GM18861 (cell line): ENCODE results near the gene CNIH1.
A peak's percentile ranks its signal among the peaks of the same experiment; 100 is the strongest.
"Not testable (repeated sequence)": the region's sequence is repeated elsewhere in the genome, so short reads cannot be mapped to it uniquely, and the experiment has no call there.

Source experiments
- ATAC-seq: cut with Tn5 transposase; IDR thresholded peaks from one replicate; pipeline ENCODE4 v1.9.1; 2021; ENCODE audit not compliant: unreplicated experiment

CNIH1 gene

DNA sequence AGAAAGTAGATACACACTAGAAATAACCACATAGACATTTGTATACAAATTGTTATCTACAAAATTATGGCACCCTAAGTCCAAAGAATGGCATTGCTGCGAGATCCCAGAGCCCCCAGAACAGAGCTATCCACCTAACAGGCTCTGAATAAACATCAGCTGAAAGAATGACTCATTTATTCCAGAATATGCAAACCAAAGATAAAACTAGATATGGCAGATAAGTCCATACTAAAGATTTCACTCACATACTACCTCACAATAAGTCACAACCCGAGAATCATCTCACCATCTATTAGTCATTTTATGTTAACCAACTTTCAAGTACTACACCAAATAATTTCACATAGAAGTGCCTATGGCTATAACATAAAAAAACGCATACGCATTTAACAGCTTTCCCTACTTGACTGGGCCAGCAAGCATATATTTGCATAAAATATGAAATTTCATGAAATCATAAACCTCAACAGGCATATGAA, 5.6 kb downstream of the CNIH1 start:
- ATAC-seq: peak; percentile 48

GRCh38 chr14:54428527-54428926, 12.6 kb downstream of the CNIH1 start:
- ATAC-seq: no peak

DNA sequence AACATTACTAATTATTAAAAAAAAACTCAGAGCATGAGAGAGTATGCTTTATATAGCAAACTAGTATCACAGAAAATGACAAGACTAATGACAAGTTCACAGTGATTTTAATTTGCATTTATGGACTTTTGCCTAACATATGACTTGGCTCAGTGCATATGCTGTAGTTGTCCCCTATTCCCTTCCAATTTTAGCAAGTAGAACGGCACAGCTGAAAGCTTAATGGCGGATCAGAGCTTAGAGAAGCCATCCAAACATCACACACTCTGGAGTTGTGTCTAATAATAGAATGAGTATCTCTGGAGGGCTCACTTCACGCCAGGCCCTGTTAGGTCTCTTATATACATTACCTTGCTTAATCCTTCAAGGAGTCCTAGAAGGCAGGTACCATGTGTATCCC, 13.3 kb downstream of the CNIH1 start:
- ATAC-seq: no peak

- ATAC-seq: no peak
These were observed 15.5 kb downstream of the CNIH1 start for GRCh38 chr14:54425537-54426274.

GRCh38 chr14:54425068-54425467, 16.1 kb downstream of the CNIH1 start:
- ATAC-seq: no peak

DNA sequence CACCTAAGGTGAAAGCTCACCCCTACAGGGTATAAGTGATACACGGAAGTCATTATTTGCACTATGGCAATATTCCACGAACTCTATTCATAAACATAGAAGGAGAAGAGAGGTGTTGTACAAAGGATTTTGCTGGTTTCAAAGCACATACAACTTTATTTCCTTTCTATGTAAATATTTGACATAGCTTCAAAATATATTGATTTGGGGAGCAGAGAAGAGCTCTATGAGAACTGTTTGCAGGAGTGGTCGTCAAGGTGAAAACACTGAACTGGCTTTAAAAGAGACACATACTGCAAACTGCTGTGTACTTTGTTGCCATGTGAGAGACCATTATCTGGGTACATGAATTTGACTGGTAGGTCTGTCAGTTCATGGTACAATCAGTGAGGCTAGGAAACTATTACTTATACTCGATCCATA, 16.7 kb downstream of the CNIH1 start:
- no peak for ATAC-seq

GRCh38 chr14:54423991-54424390, 17.2 kb downstream of the CNIH1 start:
- no peak for ATAC-seq

DNA sequence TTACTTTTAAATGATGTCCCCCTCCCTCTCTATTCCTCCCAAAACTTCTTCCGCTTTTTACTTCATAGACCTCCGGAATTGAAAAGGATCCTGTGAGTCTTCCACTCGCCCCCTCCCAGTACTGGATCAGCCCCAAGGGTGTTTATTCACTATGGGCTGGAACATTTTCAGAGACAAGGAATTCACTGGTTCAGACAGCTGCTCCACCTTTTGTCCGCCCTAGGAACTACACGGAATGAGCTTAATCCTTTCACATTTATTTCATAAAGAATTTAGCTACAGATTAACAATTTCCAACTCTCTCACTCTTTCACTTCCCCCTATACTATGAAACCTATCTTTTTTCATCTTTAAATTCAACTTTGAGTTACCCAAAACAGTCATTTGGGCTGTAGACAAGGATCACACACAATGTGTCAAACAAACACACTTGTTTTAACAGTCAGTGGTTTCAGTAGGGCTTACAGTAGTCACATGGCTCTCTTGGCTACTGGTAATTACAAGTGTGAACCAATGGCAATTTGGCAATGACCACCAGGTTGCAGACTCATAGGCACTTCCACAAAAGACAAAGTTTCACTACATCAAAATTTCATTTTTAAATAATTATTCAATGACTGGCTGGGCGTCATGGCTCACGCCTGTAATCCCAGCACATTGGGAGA, 20.6 kb downstream of the CNIH1 start:
- no peak for ATAC-seq

DNA sequence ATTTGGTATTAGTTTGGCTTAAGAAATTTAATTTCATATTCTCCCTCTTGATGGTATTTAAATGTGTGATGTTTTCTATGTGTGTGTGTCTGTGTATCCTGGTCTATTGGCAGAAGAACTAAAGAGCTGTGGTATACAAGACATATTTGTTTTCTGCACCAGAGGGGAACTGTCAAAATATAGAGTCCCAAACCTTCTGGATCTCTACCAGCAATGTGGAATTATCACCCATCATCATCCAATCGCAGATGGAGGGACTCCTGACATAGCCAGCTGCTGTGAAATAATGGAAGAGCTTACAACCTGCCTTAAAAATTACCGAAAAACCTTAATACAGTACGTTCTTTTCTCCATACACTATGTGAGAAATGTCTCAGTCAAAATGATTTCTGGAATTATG, 29.8 kb downstream of the CNIH1 start:
- no peak for ATAC-seq

GRCh38 chr14:54410215-54410614, 31.0 kb downstream of the CNIH1 start:
- no peak for ATAC-seq

DNA sequence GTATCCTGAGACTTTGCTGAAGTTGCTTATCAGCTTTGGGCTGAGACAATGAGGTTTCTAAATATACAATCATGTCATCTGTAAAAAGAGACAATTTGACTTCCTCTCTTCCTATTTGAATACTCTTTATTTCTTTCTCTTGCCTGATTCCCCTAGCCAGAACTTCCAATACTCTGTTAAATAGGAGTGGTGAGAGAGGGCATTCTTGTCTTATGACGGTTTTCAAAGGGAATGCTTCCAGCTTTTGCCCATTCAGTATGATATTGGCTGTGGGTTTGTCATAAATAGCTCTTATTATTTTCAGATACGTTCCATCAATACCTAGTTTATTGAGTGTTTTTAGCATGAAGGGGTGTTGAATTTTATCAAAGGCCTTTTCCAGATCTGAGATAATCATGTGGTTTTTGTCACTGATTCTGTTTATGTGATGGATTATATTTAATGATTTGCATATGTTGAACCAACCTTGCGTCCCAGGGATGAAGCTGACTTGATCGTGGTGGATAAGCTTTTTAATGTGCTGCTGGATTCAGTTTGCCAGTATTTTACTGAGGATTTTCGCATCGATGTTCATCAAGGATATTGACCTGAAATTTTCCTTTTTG, 37.7 kb downstream of the CNIH1 start:
- not testable (repeated sequence) for ATAC-seq

DNA sequence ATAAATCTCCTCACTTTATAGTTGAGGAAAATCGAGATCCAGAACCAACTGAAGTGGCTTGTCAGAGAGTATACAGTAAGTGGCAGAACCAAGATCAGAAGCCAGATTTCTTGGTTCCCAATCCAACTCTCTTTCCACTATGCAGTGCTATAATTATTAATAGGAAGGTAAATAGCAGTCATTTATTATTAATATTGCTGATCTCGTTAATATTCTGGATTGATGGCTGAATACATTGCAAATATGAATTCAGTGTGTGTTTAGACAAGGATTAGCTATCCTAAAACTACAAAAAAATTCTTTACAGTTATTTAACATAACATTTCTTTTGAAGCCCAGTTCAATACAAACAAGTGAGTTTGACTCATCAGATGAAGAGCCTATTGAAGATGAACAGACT, 41.6 kb downstream of the CNIH1 start:
- no peak for ATAC-seq

DNA sequence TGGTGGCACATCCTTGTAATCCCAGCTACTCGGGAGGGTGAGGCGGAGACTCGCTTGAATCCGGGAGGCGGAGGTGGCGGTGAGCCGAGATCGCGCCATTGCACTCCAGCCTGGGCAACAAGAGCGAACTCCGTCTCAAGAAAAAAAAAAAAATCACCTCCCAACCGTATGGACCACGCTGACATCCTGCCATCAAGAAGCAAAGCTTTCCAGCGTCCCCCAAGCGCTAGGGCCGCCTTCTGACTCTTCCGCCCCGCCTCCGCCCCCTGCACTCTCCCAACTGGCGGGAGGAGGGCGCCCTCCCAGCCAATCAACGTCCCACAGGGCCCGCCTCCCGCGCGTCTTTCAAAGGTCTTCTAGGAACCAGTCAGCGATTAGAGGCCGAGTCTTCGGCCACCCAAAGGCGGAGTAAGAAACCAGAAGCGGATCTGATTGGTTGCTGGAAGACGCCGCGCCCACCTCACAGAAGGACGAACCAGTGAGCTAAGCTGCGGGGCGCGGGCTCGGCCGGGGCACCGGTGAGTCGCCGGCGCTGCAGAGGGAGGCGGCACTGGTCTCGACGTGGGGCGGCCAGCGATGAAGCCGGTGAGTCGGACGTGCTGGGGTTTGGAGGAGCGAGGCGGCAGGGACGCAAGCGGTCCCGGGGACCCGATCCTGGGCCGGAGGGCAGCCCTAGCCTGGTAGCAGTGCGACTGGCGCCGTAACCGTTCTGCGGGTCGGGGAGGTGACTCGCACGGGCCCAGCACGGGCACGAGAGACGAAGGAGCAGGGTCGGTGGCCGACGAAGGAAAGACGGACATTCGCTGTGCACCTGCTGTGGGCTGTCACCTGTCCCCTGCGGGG, 44.5 kb downstream of the CNIH1 start, which contains the start of gene CDKN3:
TSS of gene CDKN3 (plus strand) at position 515 of the 843 bp plus-strand sequence. CDS start at position 577, 62 bp downstream.
- peak; percentile 97 for ATAC-seq

DNA sequence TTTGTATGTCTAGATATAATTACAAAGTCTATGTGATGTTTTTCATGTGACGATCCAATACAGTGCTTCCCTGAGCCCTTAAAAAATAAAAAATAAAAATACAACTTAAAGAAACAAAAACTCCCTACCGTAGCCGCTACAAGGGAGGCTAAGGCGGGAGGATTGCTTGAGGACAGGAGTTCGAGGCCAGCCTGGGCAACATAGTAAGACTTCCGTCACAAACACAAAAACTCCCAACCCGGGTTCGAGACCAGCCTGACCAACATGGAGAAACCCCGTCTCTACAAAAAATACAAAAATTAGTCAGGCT, 45.0 kb downstream of the CNIH1 start:
- ATAC-seq: no peak

DNA sequence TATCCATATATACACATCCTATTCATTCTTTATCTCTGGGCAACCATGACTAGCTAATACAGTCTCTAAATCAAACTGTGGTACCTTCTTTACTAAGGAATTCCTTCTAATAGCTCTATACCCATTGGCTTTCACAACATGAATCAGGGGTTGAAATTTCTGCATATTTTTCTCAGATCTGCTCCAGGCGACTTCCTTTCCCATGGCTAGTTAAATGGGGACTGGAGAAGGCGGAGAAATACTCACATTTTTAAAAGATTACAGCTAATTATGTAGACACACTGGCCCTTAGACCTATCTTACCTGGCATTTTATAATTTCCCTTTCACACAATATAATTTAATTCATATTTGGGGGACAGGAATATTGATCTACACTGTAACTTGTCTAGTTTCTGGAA, 45.5 kb downstream of the CNIH1 start:
- ATAC-seq: no peak

GRCh38 chr14:54395284-54395683, 45.9 kb downstream of the CNIH1 start:
- no peak for ATAC-seq

DNA sequence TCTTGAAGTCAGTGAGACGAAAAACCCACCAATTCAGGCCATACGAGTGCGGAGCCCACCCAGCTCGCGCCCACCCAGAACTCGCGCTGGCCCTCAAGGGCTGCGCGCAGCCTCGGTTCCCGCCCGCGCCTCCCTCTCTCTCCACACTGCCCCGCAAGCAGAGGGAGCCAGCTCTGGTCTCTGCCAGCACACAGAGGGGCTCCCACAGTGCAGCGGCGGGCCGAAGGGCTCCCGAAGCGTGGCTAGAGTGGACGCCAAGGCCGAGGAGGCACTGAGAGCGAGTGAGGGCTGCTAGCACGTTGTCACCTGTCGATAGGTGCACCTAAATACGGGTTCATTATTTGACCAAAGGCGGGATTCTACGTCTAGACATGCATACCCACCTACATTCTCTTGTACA, 46.6 kb downstream of the CNIH1 start:
- no peak for ATAC-seq

DNA sequence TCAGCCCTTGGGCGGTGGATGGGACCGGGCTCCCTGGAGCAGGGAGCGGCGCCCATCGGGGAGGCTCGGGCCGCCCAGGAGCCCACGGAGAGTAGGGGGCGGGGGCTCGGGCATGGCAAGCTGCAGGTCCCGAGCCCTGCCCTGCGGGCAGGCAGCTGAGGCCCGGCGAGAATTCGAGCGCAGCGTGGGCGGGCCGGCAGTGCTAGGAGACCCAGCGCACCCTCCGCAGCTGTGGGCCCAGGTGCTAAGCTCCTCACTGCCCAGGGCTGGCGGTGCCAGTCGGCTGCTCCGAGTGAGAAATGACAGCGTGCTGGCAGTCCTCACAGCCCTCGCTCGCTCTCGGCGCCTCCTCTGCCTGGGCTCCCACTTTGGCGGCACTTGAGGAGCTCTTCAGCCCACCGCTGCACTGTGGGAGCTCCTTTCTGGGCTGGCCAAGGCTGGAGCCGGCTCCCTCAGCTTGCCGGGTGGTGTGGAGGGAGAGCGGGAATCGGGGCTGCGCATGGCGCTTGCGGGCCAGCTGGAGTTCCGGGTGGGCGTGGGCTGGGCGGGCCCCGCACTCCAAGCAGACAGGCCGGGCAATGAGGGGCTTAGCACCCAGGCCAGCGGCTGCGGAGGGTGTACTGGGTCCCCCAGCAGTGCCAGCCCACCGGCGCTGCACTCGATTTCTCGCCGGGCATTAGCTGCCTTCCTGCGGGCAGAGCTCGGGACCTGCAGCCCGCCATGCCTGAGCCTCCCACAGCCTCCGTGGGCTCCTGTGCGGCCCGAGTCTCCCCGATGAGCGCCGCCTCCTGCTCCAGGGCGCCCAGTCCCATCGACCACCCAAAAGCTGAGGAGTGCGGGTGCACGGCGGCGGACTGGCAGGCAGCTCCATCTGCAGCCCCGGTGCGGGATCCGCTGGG, 47.9 kb downstream of the CNIH1 start:
- ATAC-seq: not testable (repeated sequence)

DNA sequence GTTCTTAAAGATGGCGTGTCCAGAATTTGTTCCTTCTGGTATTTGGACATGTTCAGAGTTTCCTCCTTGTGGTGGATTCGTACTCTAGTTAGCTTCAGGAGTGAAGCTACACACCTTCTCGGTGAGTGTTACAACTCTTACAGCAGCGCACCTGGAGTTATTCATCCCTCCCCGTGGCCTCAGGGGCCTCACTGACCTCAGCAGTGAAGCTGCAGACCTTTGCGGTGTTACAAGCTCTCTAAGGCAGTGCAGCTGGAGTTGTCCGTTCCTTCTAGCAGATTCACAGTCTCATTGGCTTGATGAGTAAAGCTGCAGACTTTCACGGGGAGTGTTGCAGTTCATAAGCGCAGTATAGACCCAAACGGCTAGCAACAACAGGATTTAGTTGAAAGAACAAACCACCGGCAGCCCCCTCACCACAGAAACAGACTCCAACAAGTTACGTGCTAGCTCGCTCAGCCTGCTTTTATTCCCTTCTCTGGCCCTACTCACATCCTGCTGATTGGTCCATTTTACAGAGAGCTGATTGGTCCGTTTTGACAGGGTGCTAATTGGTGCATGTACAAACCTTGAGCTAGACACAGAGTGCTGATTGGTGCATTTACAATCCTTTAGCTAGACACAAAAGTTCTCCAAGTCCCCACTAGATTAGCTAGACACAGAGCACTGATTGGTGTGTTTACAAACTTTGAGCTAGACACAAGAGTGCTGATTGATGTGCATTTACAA, 48.9 kb downstream of the CNIH1 start:
- ATAC-seq: no peak

DNA sequence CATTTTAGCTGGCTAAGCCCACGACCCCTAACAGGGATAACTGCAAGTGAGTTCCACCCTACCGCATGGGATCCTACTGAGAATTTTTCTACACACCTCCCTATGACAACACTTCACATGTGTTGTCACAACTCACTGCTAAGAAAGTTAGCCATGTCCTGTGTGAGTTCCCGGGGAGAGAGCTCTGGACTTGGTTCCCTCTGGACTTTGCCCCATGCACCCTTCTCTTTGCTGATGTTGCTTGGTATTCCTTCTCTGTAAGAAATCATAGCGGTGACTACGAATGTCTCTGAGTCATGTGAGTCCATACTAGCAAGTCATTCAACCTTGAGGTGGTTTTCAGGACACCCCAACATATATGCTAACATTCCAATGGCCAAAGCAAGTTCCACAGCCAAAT, 53.8 kb downstream of the CNIH1 start:
- no peak for ATAC-seq
